Activated T-cell treated with anti-CD3 and anti-CD28 coated beads for 24 hours (primary cell): ENCODE results near the gene ZNF385D.
"Not testable (repeated sequence)": the region's sequence is repeated elsewhere in the genome, so short reads cannot be mapped to it uniquely, and the experiment has no call there.

Experiments used
- DNase-seq: peaks from one replicate; pipeline ENCODE4 v3.0.0-alpha.2; 2020; ENCODE audit warnings: low read depth

ZNF385D gene

GRCh38 chr3:21446945-21447475 is 304.0 kb downstream of the ZNF385D start:
- DNase-seq: no peak

- no peak for DNase-seq
Observed at GRCh38 chr3:21446027-21446426, 305.0 kb downstream of the ZNF385D start.

- DNase-seq: no peak
Observed at GRCh38 chr3:21441821-21442220, 309.2 kb downstream of the ZNF385D start.

GRCh38 chr3:21436835-21437234 is 314.2 kb downstream of the ZNF385D start:
- no peak for DNase-seq

- no peak for DNase-seq
Observed at GRCh38 chr3:21435871-21436270, 315.1 kb downstream of the ZNF385D start.

DNA sequence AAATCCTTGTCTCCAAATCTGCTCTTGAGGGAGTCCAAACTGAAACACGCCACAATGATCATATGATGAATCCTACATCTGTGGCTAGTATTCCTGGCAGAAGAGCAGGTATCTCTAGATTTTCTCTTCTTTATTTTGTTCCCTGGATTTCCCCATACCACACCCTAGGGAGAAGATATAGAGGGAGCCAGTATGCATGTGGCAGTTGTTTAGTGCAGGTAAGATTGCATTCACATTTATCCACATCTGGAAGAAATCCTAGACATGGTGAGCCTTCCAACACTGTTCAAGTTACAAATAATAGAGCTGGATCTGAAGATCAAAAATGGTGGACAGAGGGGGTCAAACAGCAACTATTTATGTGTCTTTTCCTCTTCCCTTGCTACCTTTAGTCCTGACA is 316.7 kb downstream of the ZNF385D start:
- no peak for DNase-seq

GRCh38 chr3:21433751-21434150 is 317.3 kb downstream of the ZNF385D start:
- DNase-seq: no peak

DNA sequence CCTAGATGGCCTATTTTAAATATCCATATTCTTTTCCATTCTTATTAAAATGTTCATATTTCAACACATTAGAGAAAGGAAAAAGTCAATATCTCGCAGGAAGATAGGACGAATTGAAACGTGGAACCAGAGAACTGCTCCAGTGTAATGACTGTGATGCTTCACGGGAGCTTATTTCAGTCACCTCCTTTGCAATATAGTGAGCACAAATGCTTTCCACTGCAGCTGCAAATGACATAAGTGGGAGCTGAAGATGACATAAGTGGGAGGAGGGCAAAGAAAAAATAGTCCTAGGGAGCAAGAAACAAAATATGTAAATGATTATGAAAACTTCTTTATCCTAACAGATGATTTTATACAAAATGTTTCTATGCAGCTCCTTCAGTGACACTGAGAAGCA is 324.1 kb downstream of the ZNF385D start:
- DNase-seq: no peak

GRCh38 chr3:21425715-21426114 is 325.3 kb downstream of the ZNF385D start:
- no peak for DNase-seq

DNA sequence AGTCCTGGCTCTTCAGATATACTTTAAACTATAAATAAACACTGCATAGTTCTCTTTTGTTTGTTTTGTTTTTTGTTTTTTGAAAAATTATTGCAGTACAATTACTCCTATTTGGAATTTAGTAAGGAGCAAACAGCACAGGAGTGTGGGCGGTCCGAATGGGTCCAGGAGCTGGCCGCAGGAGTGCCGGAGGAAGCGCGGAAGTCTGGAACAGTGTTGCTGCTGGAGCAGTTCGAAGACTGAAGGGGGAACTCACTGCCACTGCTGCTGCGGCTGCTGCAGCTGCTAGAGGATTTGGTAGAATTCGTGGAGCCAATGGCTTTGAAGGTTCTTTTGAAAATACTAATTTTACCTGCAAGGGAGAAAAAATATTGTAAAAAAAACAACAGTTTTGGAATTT is 329.9 kb downstream of the ZNF385D start:
- no peak for DNase-seq

DNA sequence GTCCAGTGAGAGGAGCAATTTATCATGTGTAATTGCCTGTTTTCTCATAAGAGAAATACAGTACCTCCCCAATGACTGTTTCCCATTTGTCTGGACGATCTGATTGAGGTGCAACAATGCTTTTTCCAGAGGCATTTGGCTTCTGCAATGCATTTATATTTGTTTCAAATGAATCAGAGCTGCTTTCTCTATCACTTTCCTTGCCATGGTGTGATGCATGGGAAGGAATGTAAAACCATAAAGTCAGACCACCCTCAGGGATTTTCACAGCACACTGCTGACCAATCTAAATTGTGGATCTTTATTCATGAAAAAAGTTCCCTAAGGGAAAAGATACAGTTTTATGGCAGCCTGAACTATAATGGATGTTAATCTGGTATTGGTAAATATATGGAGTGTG is 333.0 kb downstream of the ZNF385D start:
- DNase-seq: no peak

DNA sequence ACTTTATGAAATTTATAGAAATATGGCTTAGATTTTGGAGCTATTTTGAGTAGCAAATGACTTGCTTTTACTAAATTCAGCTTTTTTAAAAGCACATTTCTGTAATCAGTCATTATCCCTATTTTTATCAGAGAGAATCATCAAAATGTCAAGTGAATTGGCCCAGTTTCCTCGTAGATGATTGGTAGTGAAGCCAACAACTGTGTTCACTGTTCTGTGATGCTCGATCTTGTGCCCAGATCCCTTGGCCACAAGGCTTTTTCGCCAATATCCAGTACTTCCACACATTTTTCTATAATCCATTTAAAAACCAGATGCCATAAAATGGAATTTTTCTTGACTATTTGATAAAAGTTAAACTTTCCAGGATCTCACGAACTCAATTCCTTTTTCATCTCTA is 336.5 kb downstream of the ZNF385D start:
- DNase-seq: no peak

GRCh38 chr3:21411058-21411457 is 340.0 kb downstream of the ZNF385D start:
- DNase-seq: no peak

GRCh38 chr3:21409401-21409800 is 341.6 kb downstream of the ZNF385D start:
- DNase-seq: no peak

- no peak for DNase-seq
Observed at GRCh38 chr3:21407743-21408142, 343.3 kb downstream of the ZNF385D start.

DNA sequence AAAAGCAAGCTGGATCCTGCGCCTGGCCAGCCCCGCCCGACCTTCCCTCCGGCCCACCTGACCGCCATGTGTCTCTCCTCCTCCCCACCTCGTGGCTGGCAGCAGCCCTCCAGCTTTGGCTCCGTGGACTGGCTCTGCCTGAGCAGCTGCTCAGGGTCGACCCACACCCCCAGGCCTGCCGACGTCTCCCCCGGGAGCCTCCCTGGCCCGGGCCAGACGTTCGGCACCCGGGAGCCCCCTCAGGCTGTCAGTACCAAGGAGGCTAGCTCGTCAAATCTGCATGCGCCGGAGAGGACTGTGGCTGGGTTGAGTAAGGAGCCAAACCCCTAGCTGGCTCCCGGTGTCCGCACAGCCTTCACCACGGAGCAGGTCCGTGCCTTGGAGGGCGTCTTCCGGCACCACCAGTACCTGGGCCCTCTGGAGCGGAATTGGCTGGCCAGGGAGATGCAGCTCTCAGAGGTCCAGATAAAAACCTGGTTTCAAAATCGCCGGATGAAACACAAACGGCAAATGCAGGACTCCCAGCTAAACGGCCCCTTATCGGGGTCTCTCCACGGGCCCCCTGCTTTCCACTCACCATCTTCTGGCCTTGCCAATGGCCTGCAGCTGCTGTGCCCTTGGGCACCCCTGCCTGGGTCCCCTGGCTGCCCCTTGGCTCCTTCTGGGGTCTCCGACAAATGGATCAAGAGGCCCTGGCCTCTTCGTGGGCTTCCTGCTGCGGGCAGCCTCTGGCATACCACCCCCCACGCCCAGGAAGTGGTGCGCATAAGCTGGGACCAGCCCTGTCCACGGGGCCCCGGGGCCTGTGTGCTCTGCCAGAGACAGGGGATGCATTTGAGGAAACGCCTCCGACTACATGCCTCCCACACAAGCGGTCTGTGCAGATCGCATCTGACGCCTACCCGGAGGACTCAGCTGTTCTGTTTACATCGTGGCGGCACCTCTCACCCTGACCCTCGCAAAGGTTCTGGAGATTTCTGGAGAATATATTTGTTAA is 345.0 kb downstream of the ZNF385D start:
- no peak for DNase-seq

GRCh38 chr3:21398461-21398860 is 352.5 kb downstream of the ZNF385D start:
- no peak for DNase-seq

- no peak for DNase-seq
Observed at GRCh38 chr3:21393683-21394311, 357.2 kb downstream of the ZNF385D start.

DNA sequence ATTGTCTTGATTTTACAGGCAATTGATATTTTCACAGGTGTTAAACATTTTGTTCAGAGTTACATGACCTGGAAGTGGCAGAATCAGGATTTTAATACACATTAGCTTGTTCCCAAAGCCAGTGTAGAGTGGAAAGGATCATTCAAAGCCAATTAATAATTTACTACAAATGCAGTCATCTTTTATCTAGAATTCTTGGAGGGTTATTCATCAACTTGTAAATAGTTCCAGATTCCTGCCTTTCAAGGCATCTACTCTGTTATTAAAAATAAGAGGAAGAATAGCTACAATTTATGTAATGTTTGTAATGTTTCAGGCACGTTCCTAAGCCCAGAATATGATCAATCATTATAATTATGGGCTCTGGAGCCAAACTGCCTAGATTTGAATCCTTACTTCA is 358.5 kb downstream of the ZNF385D start:
- no peak for DNase-seq

- no peak for DNase-seq
Observed at GRCh38 chr3:21390856-21391255, 360.2 kb downstream of the ZNF385D start.

GRCh38 chr3:21390136-21390535 is 360.9 kb downstream of the ZNF385D start:
- no peak for DNase-seq

GRCh38 chr3:21387142-21387826 is 363.7 kb downstream of the ZNF385D start:
- DNase-seq: not testable (repeated sequence)
